Measurements from ENCODE around the gene TLE6.
"Not testable (repeated sequence)": the region's sequence is repeated elsewhere in the genome, so short reads cannot be mapped to it uniquely, and the experiment has no call there.

TLE6 gene

GRCh38 chr19:3027292-3027691, 49.9 kb downstream of the TLE6 start:
- H3K4me3 ChIP-seq (ENCODE audit: low read depth, low read length), result no peak overlapping the region

- H3K4me3 ChIP-seq (ENCODE audit: low read depth, low read length), result no peak overlapping the region
Measured at GRCh38 chr19:3027981-3028304, 50.6 kb downstream of the TLE6 start.

GRCh38 chr19:3028305-3029064, 51.1 kb downstream of the TLE6 start:
- peak overlapping the region; percentile 13 for H3K4me3 ChIP-seq (ENCODE audit: low read depth, low read length)

GRCh38 chr19:3029065-3029923, 51.9 kb downstream of the TLE6 start, which contains the start of gene TLE2:
TLE2 (minus strand) TSS chr19:3029280; CDS start chr19:3028904, 376 bp downstream.
- peak within 1 kb of the TSS; percentile 13 for H3K4me3 ChIP-seq (ENCODE audit: low read depth, low read length)

GRCh38 chr19:3031607-3031867, 54.2 kb downstream of the TLE6 start:
- no peak overlapping the region for H3K4me3 ChIP-seq (ENCODE audit: low read depth, low read length)

- H3K4me3 ChIP-seq (ENCODE audit: low read depth, low read length), result no peak overlapping the region
Measured at GRCh38 chr19:3033595-3034405, 56.4 kb downstream of the TLE6 start.

- no peak overlapping the region for H3K4me3 ChIP-seq (ENCODE audit: low read depth, low read length)
Measured at GRCh38 chr19:3034406-3034655, 57.0 kb downstream of the TLE6 start.

GRCh38 chr19:3034656-3035541, 57.5 kb downstream of the TLE6 start:
- H3K4me3 ChIP-seq (ENCODE audit: low read depth, low read length), result peak overlapping the region; percentile 43

- peak overlapping the region; percentile 43 for H3K4me3 ChIP-seq (ENCODE audit: low read depth, low read length)
Measured at GRCh38 chr19:3035542-3036118, 58.3 kb downstream of the TLE6 start.

- peak overlapping the region; percentile 43 for H3K4me3 ChIP-seq (ENCODE audit: low read depth, low read length)
Measured at GRCh38 chr19:3036119-3036976, 59.0 kb downstream of the TLE6 start.

- not testable (repeated sequence) for H3K4me3 ChIP-seq (ENCODE audit: low read depth, low read length)
Measured at GRCh38 chr19:3036977-3037544, 59.7 kb downstream of the TLE6 start.

GRCh38 chr19:3038214-3038613, 60.9 kb downstream of the TLE6 start:
- no peak overlapping the region for H3K4me3 ChIP-seq (ENCODE audit: low read depth, low read length)

GRCh38 chr19:3039125-3039524, 61.8 kb downstream of the TLE6 start:
- H3K4me3 ChIP-seq (ENCODE audit: low read depth, low read length), result no peak overlapping the region

- H3K4me3 ChIP-seq (ENCODE audit: low read depth, low read length), result no peak overlapping the region
Measured at GRCh38 chr19:3039641-3040077, 62.3 kb downstream of the TLE6 start.

GRCh38 chr19:3041327-3041726, 64.0 kb downstream of the TLE6 start:
- H3K4me3 ChIP-seq (ENCODE audit: low read depth, low read length), result no peak overlapping the region

GRCh38 chr19:3041761-3042620, 64.6 kb downstream of the TLE6 start:
- no peak overlapping the region for H3K4me3 ChIP-seq (ENCODE audit: low read depth, low read length)

- no peak overlapping the region for H3K4me3 ChIP-seq (ENCODE audit: low read depth, low read length)
Measured at GRCh38 chr19:3042621-3043267, 65.4 kb downstream of the TLE6 start.

Measured in iPS-11a (cell line).